HL-60 (cell line): ENCODE data around the gene LAPTM5.

ENCODE experiments used
- GABPA ChIP-seq: IDR thresholded peaks from 2 replicates; pipeline ENCODE4 v1.6.1; 2012; ENCODE audit warnings: low read depth
- POLR2AphosphoS5 ChIP-seq: IDR thresholded peaks from 2 replicates; pipeline ENCODE4 v1.6.1; 2012; ENCODE audit warnings: low read depth
- REST ChIP-seq: IDR thresholded peaks from 2 replicates; pipeline ENCODE4 v1.6.1; 2012; ENCODE audit warnings: low read depth; ENCODE audit not compliant: insufficient replicate concordance
- SPI1 ChIP-seq: IDR thresholded peaks from 2 replicates; pipeline ENCODE4 v1.6.1; 2012; ENCODE audit warnings: low read depth, mild to moderate bottlenecking, borderline replicate concordance
- TF ChIP-seq, protein P1 (sequence below): IDR thresholded peaks from one replicate; pipeline ENCODE4 v1.5.1; 2011; ENCODE audit warnings: low read length, control low read depth, inconsistent platforms; ENCODE audit not compliant: insufficient read depth

GRCh38 chr1:30759718-30760281 lies 2.2 kb upstream of the LAPTM5 start:
- TF ChIP-seq, protein P1, sequence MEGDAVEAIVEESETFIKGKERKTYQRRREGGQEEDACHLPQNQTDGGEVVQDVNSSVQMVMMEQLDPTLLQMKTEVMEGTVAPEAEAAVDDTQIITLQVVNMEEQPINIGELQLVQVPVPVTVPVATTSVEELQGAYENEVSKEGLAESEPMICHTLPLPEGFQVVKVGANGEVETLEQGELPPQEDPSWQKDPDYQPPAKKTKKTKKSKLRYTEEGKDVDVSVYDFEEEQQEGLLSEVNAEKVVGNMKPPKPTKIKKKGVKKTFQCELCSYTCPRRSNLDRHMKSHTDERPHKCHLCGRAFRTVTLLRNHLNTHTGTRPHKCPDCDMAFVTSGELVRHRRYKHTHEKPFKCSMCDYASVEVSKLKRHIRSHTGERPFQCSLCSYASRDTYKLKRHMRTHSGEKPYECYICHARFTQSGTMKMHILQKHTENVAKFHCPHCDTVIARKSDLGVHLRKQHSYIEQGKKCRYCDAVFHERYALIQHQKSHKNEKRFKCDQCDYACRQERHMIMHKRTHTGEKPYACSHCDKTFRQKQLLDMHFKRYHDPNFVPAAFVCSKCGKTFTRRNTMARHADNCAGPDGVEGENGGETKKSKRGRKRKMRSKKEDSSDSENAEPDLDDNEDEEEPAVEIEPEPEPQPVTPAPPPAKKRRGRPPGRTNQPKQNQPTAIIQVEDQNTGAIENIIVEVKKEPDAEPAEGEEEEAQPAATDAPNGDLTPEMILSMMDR = no peak
- TF ChIP-seq GABPA = no peak
- no peak for TF ChIP-seq REST
- no peak for TF ChIP-seq POLR2AphosphoS5
- no peak for TF ChIP-seq SPI1
